NCI-H748 (cell line): ENCODE results near the gene FBXO40.

Experiments used
- DNase-seq: peaks from one replicate; lab custom pipeline; 2025; ENCODE audit not compliant: unreplicated experiment; lab: John Stamatoyannopoulos, UW

Gene FBXO40

GRCh38 chr3:121660356-121661171 is 67.4 kb downstream of the FBXO40 start, which contains the start of gene HCLS1:
TSS of gene HCLS1 (minus strand) at chr3:121660903. CDS start at chr3:121658347, 2,556 bp downstream.
- no peak for DNase-seq

- DNase-seq: no peak
Measured at GRCh38 chr3:121661376-121661775, 68.2 kb downstream of the FBXO40 start.

- no peak for DNase-seq
Measured at GRCh38 chr3:121662742-121663141, 69.6 kb downstream of the FBXO40 start.

DNA sequence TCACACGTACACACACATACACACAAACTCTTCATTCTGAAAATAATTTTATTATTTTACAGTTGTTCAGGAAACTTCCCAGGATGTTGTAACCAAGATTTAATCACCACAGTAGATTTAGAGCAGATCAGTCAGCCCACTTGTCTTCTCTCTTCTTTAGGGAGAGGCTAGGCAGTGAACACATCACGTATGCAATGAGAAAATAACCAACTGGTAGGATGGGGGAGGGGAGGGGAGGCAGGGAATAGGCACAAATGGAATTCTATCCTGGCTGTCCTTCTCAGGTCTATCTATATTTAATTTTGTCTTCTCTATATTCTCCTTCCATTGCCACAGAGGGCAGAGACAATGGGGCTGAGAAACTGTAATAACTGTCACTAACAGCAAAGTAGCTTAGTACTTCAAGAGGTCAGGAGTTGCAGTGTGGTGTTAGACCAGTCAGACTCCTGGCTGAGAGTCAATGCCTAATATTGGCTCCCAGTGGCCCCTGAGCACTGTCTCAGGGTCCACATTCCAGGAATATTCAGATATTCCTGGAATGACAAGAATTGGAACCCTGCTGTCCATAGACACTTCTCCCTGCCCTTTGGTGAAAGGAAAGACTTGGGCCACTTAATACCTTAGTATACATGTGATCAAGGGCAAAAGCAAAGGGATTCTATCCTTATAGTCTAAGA is 70.1 kb downstream of the FBXO40 start:
- no peak for DNase-seq

DNA sequence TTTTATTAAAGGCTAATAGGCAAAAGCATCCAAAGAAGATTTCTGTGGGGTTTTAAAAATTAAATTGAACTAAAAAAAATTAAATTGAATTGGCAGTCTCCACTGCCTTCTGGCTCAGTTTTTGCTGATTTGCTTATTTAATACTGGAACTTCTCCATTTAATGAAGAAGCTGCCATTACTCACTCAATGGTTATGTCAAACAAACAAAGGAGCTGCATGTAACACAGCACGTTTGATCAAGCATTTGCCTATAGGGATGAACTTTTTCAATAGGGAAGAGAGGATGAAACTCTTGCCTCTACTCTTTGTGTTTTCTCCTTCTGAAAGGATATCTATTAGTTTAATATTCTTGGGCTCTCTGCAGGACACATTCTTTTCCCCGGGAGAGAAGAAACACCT is 72.3 kb downstream of the FBXO40 start:
- no peak for DNase-seq

GRCh38 chr3:121667333-121667732 is 74.2 kb downstream of the FBXO40 start:
- DNase-seq: no peak

DNA sequence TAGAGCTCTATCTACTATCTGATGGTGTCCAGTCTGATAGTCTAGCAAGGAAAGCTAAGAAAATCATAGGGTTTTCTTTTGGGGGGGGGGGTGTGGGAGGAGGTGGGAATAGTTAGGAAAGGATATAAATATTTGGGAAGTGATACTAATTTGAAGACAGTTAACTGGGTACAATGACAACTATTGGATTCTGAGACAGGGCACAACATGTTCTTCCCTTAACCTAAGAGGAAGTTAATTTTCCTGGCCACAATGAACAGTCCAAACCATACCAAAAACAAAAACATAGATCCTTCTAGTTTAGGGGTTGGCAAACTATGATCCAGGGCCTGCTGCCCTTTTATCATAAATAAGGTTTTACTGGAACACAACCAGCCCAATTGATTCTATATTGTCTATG is 77.5 kb downstream of the FBXO40 start:
- no peak for DNase-seq

- no peak for DNase-seq
Measured at GRCh38 chr3:121677141-121677540, 84.0 kb downstream of the FBXO40 start.
